ENCODE results near the gene SPSB3. TPM values are rescaled to one million over a fixed set of nuclear protein-coding genes. Genes with fewer than 3 reads are reported as not detected.
A peak's percentile ranks its signal among the peaks of the same experiment; 100 is the strongest.

SPSB3 gene
- polyA plus RNA-seq, 4 donors = 41.3 to 197 (median 97.4) TPM

- Histone ChIP-seq H3K36me3 (ENCODE audit: control insufficient read depth in 3 of 3, insufficient read depth in 2 of 3, low read depth in 1 of 3, low read length in 3 of 3) (peaks cover 4 to 84% (median 8%) of the 10 kb centered on the region in 3 donors), H3K4me1 (ENCODE audit: control insufficient read depth in 3 of 3, insufficient read depth in 2 of 3, low read depth in 1 of 3, low read length in 2 of 3) (peaks cover 0 to 3% (median 0%) of the 10 kb centered on the region in 3 donors), H3K27ac (ENCODE audit: low read depth in 1 of 3, low read length in 2 of 3) (no peak overlapping the region), H3K9me3 (ENCODE audit: control insufficient read depth in 2 of 2, insufficient read depth in 1 of 2, low read depth in 1 of 2, low read length in 1 of 2) (no peaks in the 10 kb centered on the region), H3K27me3 (ENCODE audit: control insufficient read depth in 3 of 3, insufficient read depth in 3 of 3, low read length in 3 of 3) (no peaks in the 10 kb centered on the region), H3K4me3 (ENCODE audit: low read depth in 1 of 3, low read length in 3 of 3) (no peak overlapping the region)
- no peak for FAIRE-seq
- DNase-seq = no peak
- 91 to 94% (median 92%) methylated on average over 41 to 42 of the region's 42 CpGs for WGBS, 3 donors
These were observed 15.0 kb downstream of the SPSB3 start for GRCh38 chr16:1767116-1767994.

- Histone ChIP-seq H3K9me3 (ENCODE audit: control insufficient read depth in 2 of 2, insufficient read depth in 1 of 2, low read depth in 1 of 2, low read length in 1 of 2) (no peaks in the 10 kb centered on the region), H3K36me3 (ENCODE audit: control insufficient read depth in 3 of 3, insufficient read depth in 2 of 3, low read depth in 1 of 3, low read length in 3 of 3) (peaks cover 4 to 84% (median 11%) of the 10 kb centered on the region in 3 donors)
- WGBS, 3 donors = 86 to 91% (median 87%) methylated on average over 17 to 18 of the region's 18 CpGs
These were observed 15.7 kb downstream of the SPSB3 start for GRCh38 chr16:1766701-1767100.

GRCh38 chr16:1766231-1766630 lies 16.1 kb downstream of the SPSB3 start:
- H3K4me1 ChIP-seq (ENCODE audit: control insufficient read depth in 3 of 3, insufficient read depth in 2 of 3, low read depth in 1 of 3, low read length in 2 of 3) = peaks cover 0 to 3% (median 0%) of the 10 kb centered on the region in 3 donors
- peaks cover 4 to 85% (median 11%) of the 10 kb centered on the region in 3 donors for H3K36me3 ChIP-seq (ENCODE audit: control insufficient read depth in 3 of 3, insufficient read depth in 2 of 3, low read depth in 1 of 3, low read length in 3 of 3)
- FAIRE-seq = no peak
- H3K27ac ChIP-seq (ENCODE audit: low read depth in 1 of 3, low read length in 2 of 3) = no peak overlapping the region
- 90 to 95% (median 92%) methylated on average over 18 to 19 of the region's 19 CpGs for WGBS, 3 donors
- no peaks in the 10 kb centered on the region for H3K9me3 ChIP-seq (ENCODE audit: control insufficient read depth in 2 of 2, insufficient read depth in 1 of 2, low read depth in 1 of 2, low read length in 1 of 2)
- H3K4me3 ChIP-seq (ENCODE audit: low read depth in 1 of 3, low read length in 3 of 3) = no peak overlapping the region
- DNase-seq = no peak
- no peaks in the 10 kb centered on the region for H3K27me3 ChIP-seq (ENCODE audit: control insufficient read depth in 3 of 3, insufficient read depth in 3 of 3, low read length in 3 of 3)

More at GRCh38 chr16:1766701-1767100, 15.7 kb downstream of the SPSB3 start:
- no peak for DNase-seq
- FAIRE-seq = no peak
- Histone ChIP-seq H3K27me3 (ENCODE audit: control insufficient read depth in 3 of 3, insufficient read depth in 3 of 3, low read length in 3 of 3) (no peaks in the 10 kb centered on the region), H3K4me1 (ENCODE audit: control insufficient read depth in 3 of 3, insufficient read depth in 2 of 3, low read depth in 1 of 3, low read length in 2 of 3) (peaks cover 0 to 3% (median 0%) of the 10 kb centered on the region in 3 donors), H3K4me3 (ENCODE audit: low read depth in 1 of 3, low read length in 3 of 3) (no peak overlapping the region), H3K27ac (ENCODE audit: low read depth in 1 of 3, low read length in 2 of 3) (no peak overlapping the region)

GRCh38 chr16:1765826-1766225 lies 16.5 kb downstream of the SPSB3 start:
- WGBS, 3 donors = 88 to 92% (median 92%) methylated on average over 22 of the region's 22 CpGs
- no peak for FAIRE-seq
- Histone ChIP-seq H3K27me3 (ENCODE audit: control insufficient read depth in 3 of 3, insufficient read depth in 3 of 3, low read length in 3 of 3) (no peaks in the 10 kb centered on the region), H3K27ac (ENCODE audit: low read depth in 1 of 3, low read length in 2 of 3) (no peak overlapping the region), H3K4me1 (ENCODE audit: control insufficient read depth in 3 of 3, insufficient read depth in 2 of 3, low read depth in 1 of 3, low read length in 2 of 3) (peaks cover 0 to 3% (median 0%) of the 10 kb centered on the region in 3 donors), H3K36me3 (ENCODE audit: control insufficient read depth in 3 of 3, insufficient read depth in 2 of 3, low read depth in 1 of 3, low read length in 3 of 3) (peaks cover 4 to 89% (median 11%) of the 10 kb centered on the region in 3 donors), H3K9me3 (ENCODE audit: control insufficient read depth in 2 of 2, insufficient read depth in 1 of 2, low read depth in 1 of 2, low read length in 1 of 2) (no peaks in the 10 kb centered on the region), H3K4me3 (ENCODE audit: low read depth in 1 of 3, low read length in 3 of 3) (no peak overlapping the region)
- no peak for DNase-seq

- Histone ChIP-seq H3K4me3 (ENCODE audit: low read depth in 1 of 3, low read length in 3 of 3) (no peak overlapping the region), H3K27me3 (ENCODE audit: control insufficient read depth in 3 of 3, insufficient read depth in 3 of 3, low read length in 3 of 3) (no peaks in the 10 kb centered on the region), H3K9me3 (ENCODE audit: control insufficient read depth in 2 of 2, insufficient read depth in 1 of 2, low read depth in 1 of 2, low read length in 1 of 2) (no peaks in the 10 kb centered on the region), H3K36me3 (ENCODE audit: control insufficient read depth in 3 of 3, insufficient read depth in 2 of 3, low read depth in 1 of 3, low read length in 3 of 3) (peaks cover 4 to 93% (median 14%) of the 10 kb centered on the region in 3 donors), H3K27ac (ENCODE audit: low read depth in 1 of 3, low read length in 2 of 3) (no peak overlapping the region), H3K4me1 (ENCODE audit: control insufficient read depth in 3 of 3, insufficient read depth in 2 of 3, low read depth in 1 of 3, low read length in 2 of 3) (no peaks in the 10 kb centered on the region)
- no peak for DNase-seq
- WGBS, 3 donors = 84 to 91% (median 91%) methylated on average over 21 of the region's 21 CpGs
- no peak for FAIRE-seq
These were observed 17.4 kb downstream of the SPSB3 start for GRCh38 chr16:1764971-1765370.

GRCh38 chr16:1763521-1764511 lies 18.6 kb downstream of the SPSB3 start:
- Histone ChIP-seq H3K36me3 (ENCODE audit: control insufficient read depth in 3 of 3, insufficient read depth in 2 of 3, low read depth in 1 of 3, low read length in 3 of 3) (peaks cover 4 to 93% (median 14%) of the 10 kb centered on the region in 3 donors), H3K27me3 (ENCODE audit: control insufficient read depth in 3 of 3, insufficient read depth in 3 of 3, low read length in 3 of 3) (no peaks in the 10 kb centered on the region), H3K9me3 (ENCODE audit: control insufficient read depth in 2 of 2, insufficient read depth in 1 of 2, low read depth in 1 of 2, low read length in 1 of 2) (no peaks in the 10 kb centered on the region), H3K4me3 (ENCODE audit: low read depth in 1 of 3, low read length in 3 of 3) (no peak overlapping the region), H3K4me1 (ENCODE audit: control insufficient read depth in 3 of 3, insufficient read depth in 2 of 3, low read depth in 1 of 3, low read length in 2 of 3) (no peaks in the 10 kb centered on the region), H3K27ac (ENCODE audit: low read depth in 1 of 3, low read length in 2 of 3) (no peak overlapping the region)
- whole genome bisulfite sequencing, 3 donors = 76 to 87% (median 85%) methylated on average over 56 to 81 of the region's 81 CpGs
- DNase-seq (peak in 1 of 2 donors; percentile 48), FAIRE-seq (no peak)

- 89 to 91% (median 90%) methylated on average over 24 of the region's 24 CpGs for WGBS, 3 donors
- no peak for FAIRE-seq
- DNase-seq = no peak
These were observed 19.4 kb downstream of the SPSB3 start for GRCh38 chr16:1762879-1763520.

More at GRCh38 chr16:1762879-1763520, 19.4 kb downstream of the SPSB3 start:
- Histone ChIP-seq H3K4me1 (ENCODE audit: control insufficient read depth in 3 of 3, insufficient read depth in 2 of 3, low read depth in 1 of 3, low read length in 2 of 3) (peaks cover 0 to 4% (median 0%) of the 10 kb centered on the region in 3 donors), H3K36me3 (ENCODE audit: control insufficient read depth in 3 of 3, insufficient read depth in 2 of 3, low read depth in 1 of 3, low read length in 3 of 3) (peaks cover 3 to 92% (median 14%) of the 10 kb centered on the region in 3 donors), H3K9me3 (ENCODE audit: control insufficient read depth in 2 of 2, insufficient read depth in 1 of 2, low read depth in 1 of 2, low read length in 1 of 2) (no peaks in the 10 kb centered on the region), H3K27ac (ENCODE audit: low read depth in 1 of 3, low read length in 2 of 3) (no peak overlapping the region), H3K27me3 (ENCODE audit: control insufficient read depth in 3 of 3, insufficient read depth in 3 of 3, low read length in 3 of 3) (no peaks in the 10 kb centered on the region), H3K4me3 (ENCODE audit: low read depth in 1 of 3, low read length in 3 of 3) (no peak overlapping the region)
